B cell (primary cell): ENCODE results near the gene SEMA7A. TPM values are rescaled to one million over a fixed set of nuclear protein-coding genes. Genes with fewer than 3 reads are reported as not detected.

Source experiments
- ATAC-seq: fragments of 200-7000 bp; cut with Tn5 transposase; one replicate; pipeline ENCODE4 v1.10.0; 2021; ENCODE audit warnings: low read depth, mild to moderate bottlenecking, moderate number of reproducible peaks, moderate library complexity
- CTCF ChIA-PET: fragments of 350-600 bp; sonication (Branson Sonifier 250); formaldehyde crosslinking; loops from one replicate; lab custom pipeline; 2021; ENCODE audit warnings: antibody characterized with exemption, inconsistent platforms; lab: Charles Lee
- POLR2A ChIA-PET: fragments of 350-600 bp; sonication (Branson Sonifier 250); formaldehyde crosslinking; loops from one replicate; lab custom pipeline; 2021; ENCODE audit warnings: antibody characterized with exemption; lab: Charles Lee
- DNase-seq: peaks from one replicate; pipeline ENCODE4 v3.0.0; 2013
- H2AFZ ChIP-seq: 2 replicates; pipeline ENCODE4 v1.6.1; 2012; ENCODE audit warnings: mild to moderate bottlenecking, low read depth, low read length; ENCODE audit not compliant: insufficient read depth, poor library complexity, severe bottlenecking
- H3K27ac ChIP-seq, 2 donors: 1 replicate in 1 of 2; 2 replicates in 1 of 2; pipeline ENCODE4 v1.5.1; 2012 to 2013; ENCODE audit warnings: low read length in 2 of 2, mild to moderate bottlenecking in 2 of 2, moderate library complexity in 1 of 2
- H3K27me3 ChIP-seq, 4 experiments: fragments of 200-600 bp in 1 of 4; sonication (generic) in 1 of 4; replicated peaks in 1 of 4; 1 replicate in 2 of 4; 2 replicates in 2 of 4; pipeline versions ENCODE4 v1.6.1 to v1.7.0; 2013 to 2016; ENCODE audit warnings: low read length in 3 of 4, mild to moderate bottlenecking in 2 of 4, mixed read lengths in 1 of 4, moderate library complexity in 1 of 4; ENCODE audit not compliant: insufficient read depth in 4 of 4, control insufficient read depth in 3 of 4; ENCODE audit errors: control extremely low read depth in 1 of 4
- H3K36me3 ChIP-seq, 2 experiments: replicated peaks in 1 of 2; 1 replicate in 1 of 2; 2 replicates in 1 of 2; pipeline versions ENCODE4 v1.6.1 to v1.7.1; 2013; ENCODE audit warnings: low read length in 1 of 2; ENCODE audit not compliant: insufficient read depth in 2 of 2, control insufficient read depth in 1 of 2; ENCODE audit errors: control extremely low read depth in 1 of 2, extremely low read depth in 1 of 2
- H3K4me1 ChIP-seq, 2 donors: fragments of 200-600 bp in 1 of 2; sonication (generic) in 1 of 2; 1 replicate in 1 of 2; 2 replicates in 1 of 2; pipeline versions ENCODE4 v1.5.1 to v1.6.1; 2013 to 2017; ENCODE audit warnings: low read length in 2 of 2; ENCODE audit not compliant: control insufficient read depth in 2 of 2, insufficient read depth in 2 of 2
- H3K4me2 ChIP-seq: replicated peaks from 2 replicates; pipeline ENCODE3; 2012; ENCODE audit warnings: mild to moderate bottlenecking, low read depth, low read length; ENCODE audit not compliant: poor library complexity, severe bottlenecking
- H3K4me3 ChIP-seq, 5 experiments: fragments of 200-600 bp in 1 of 5; sonication (generic) in 1 of 5; 1 replicate in 3 of 5; 2 replicates in 2 of 5; pipeline versions ENCODE4 v1.5.1 to v1.7.0; 2011 to 2016; ENCODE audit warnings: low read length in 4 of 5, mild to moderate bottlenecking in 4 of 5, low read depth in 2 of 5, control low read depth in 1 of 5, moderate library complexity in 1 of 5; ENCODE audit not compliant: insufficient read depth in 1 of 5; ENCODE audit errors: control extremely low read depth in 1 of 5, extremely low read depth in 1 of 5
- H3K79me2 ChIP-seq: fragments of 200-600 bp; sonication (generic); one replicate; pipeline ENCODE4 v1.6.0; 2016; ENCODE audit warnings: low read length; ENCODE audit not compliant: control insufficient read depth, insufficient read depth
- H3K9ac ChIP-seq: fragments of 200-600 bp; sonication (generic); 2 replicates; pipeline ENCODE4 v1.6.1; 2017; ENCODE audit warnings: mild to moderate bottlenecking, low read length, moderate library complexity
- H3K9me3 ChIP-seq, 3 donors: one replicate each; pipeline versions ENCODE4 v1.6.1 to v1.7.1; 2013; ENCODE audit warnings: low read length in 2 of 3; ENCODE audit not compliant: control insufficient read depth in 2 of 3, insufficient read depth in 1 of 3; ENCODE audit errors: control extremely low read depth in 1 of 3
- H4K20me1 ChIP-seq: 2 replicates; pipeline ENCODE4 v1.6.0; 2012; ENCODE audit warnings: mild to moderate bottlenecking, low read length; ENCODE audit not compliant: insufficient read depth, control insufficient read depth, poor library complexity, severe bottlenecking
- H3K27ac Mint-ChIP-seq: one replicate; pipeline ENCODE4 v1.8.0; 2021; ENCODE audit warnings: mixed read lengths
- H3K27me3 Mint-ChIP-seq: one replicate; pipeline ENCODE4 v1.8.0; 2021; ENCODE audit warnings: mixed read lengths
- H3K4me1 Mint-ChIP-seq: one replicate; pipeline ENCODE4 v1.8.0; 2021; ENCODE audit warnings: mixed read lengths
- H3K4me3 Mint-ChIP-seq: one replicate; pipeline ENCODE4 v1.8.0; 2021; ENCODE audit warnings: mixed read lengths
- H3K9me3 Mint-ChIP-seq: one replicate; pipeline ENCODE4 v1.8.0; 2022; ENCODE audit warnings: mixed read lengths; ENCODE audit not compliant: insufficient read depth
- EZH2 ChIP-seq: IDR thresholded peaks from 2 replicates; pipeline ENCODE4 v1.6.1; 2012; ENCODE audit warnings: borderline replicate concordance, low read depth, mild to moderate bottlenecking, moderate library complexity, low read length; ENCODE audit not compliant: insufficient read depth, poor library complexity, severe bottlenecking
- WGBS: methylation state at CpG from one replicate; pipeline ENCODE4 v1.1.5; 2013; ENCODE audit warnings: missing lambda C conversion rate; ENCODE audit not compliant: insufficient coverage; 5-methylcytosine and 5-hydroxymethylcytosine counted together
- intact Hi-C: fragments of 100-400 bp; cut with micrococcal nuclease; formaldehyde crosslinking; loops from one replicate; pipeline ENCODE4 v1.10.0; 2022
- polyA plus RNA-seq: library from polyadenylated mRNA; depleted of rRNA; stranded (reverse); fragments of >200 nt; gene quantifications from 2 replicates; pipeline ENCODE4 v1.2.3, GENCODE V29; 2012
- total RNA-seq, 2 donors: library from RNA; stranded (reverse); fragments of 120-200 nt in 1 of 2; gene quantifications; 1 replicate in 1 of 2; 2 replicates in 1 of 2; pipeline versions ENCODE4 v1.2.3 to v1.2.4, GENCODE V29; 2013 to 2022
- TF ChIP-seq, protein P1 (sequence below): fragments of 200-600 bp; IDR thresholded peaks from one replicate; pipeline ENCODE4 v1.8.0; 2022; ENCODE audit warnings: antibody characterized with exemption, mild to moderate bottlenecking

Gene SEMA7A
- total and polyA plus RNA-seq, 2 donors (not counting 1 experiment from before 2014, with no cell fraction given): 42.0 to 44.2 TPM

- CTCF ChIA-PET: interaction anchor here (0.5 to 5.0 kb wide), 6 partner anchors 11 to 41 kb away, joined by 3 to 26 read pairs (median 4); no protein-coding TSS in a partner anchor
- H3K4me2 ChIP-seq: peak overlapping the region; percentile 56
- 74% methylated on average over 7 of the region's 10 CpGs for WGBS
- no peaks in the 10 kb centered on the region for H3K27me3 ChIP-seq
- H2AFZ ChIP-seq: no peak overlapping the region
- H3K27ac Mint-ChIP-seq: peak overlapping the region; percentile 91
- no peaks in the 10 kb centered on the region for H3K9me3 ChIP-seq
- H3K9ac ChIP-seq: no peak overlapping the region
- no peaks in the 10 kb centered on the region for H3K9me3 Mint-ChIP-seq
- H3K4me3 Mint-ChIP-seq: peak overlapping the region; percentile 74
- no peak for DNase-seq
- peaks cover 84% of the 10 kb centered on the region for H4K20me1 ChIP-seq
- POLR2A ChIA-PET: no interaction called here
- H3K4me3 ChIP-seq: no peak overlapping the region
- TF ChIP-seq, protein P1, sequence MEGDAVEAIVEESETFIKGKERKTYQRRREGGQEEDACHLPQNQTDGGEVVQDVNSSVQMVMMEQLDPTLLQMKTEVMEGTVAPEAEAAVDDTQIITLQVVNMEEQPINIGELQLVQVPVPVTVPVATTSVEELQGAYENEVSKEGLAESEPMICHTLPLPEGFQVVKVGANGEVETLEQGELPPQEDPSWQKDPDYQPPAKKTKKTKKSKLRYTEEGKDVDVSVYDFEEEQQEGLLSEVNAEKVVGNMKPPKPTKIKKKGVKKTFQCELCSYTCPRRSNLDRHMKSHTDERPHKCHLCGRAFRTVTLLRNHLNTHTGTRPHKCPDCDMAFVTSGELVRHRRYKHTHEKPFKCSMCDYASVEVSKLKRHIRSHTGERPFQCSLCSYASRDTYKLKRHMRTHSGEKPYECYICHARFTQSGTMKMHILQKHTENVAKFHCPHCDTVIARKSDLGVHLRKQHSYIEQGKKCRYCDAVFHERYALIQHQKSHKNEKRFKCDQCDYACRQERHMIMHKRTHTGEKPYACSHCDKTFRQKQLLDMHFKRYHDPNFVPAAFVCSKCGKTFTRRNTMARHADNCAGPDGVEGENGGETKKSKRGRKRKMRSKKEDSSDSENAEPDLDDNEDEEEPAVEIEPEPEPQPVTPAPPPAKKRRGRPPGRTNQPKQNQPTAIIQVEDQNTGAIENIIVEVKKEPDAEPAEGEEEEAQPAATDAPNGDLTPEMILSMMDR: no peak
- no peak for TF ChIP-seq EZH2
- H3K27me3 Mint-ChIP-seq: no peaks in the 10 kb centered on the region
- H3K4me1 ChIP-seq: peaks cover 87 to 100% of the 10 kb centered on the region in 2 donors
- peak overlapping the region; percentile 13 to 57 for H3K27ac ChIP-seq
- H3K79me2 ChIP-seq: peaks cover 100% of the 10 kb centered on the region
- peaks cover 0 to 31% of the 10 kb centered on the region in 2 experiments for H3K36me3 ChIP-seq
- ATAC-seq: no peak
- intact Hi-C loops: no loop called here
- H3K4me1 Mint-ChIP-seq: peaks cover 93% of the 10 kb centered on the region
Measured at GRCh38 chr15:74423431-74424257, 10.1 kb downstream of the SEMA7A start.
